ENCODE measurements around the gene AFDN.

- TF ChIP-seq CTCF (IDR thresholded peaks at IDR 0.05) (no peak), POLR2A (IDR thresholded peaks at IDR 0.05) (no peak), EP300 (IDR thresholded peaks at IDR 0.05) (no peak)
These were observed 136.0 kb downstream of the AFDN start for GRCh38 chr6:167962711-167963110.
